ENCODE measurements around the gene PPP1R2B.
"Not testable (repeated sequence)": the region's sequence is repeated elsewhere in the genome, so short reads cannot be mapped to it uniquely, and the experiment has no call there.

Gene PPP1R2B

GRCh38 chr5:156850206-156850751 is at the start of gene PPP1R2B:
TSS of gene PPP1R2B (plus strand) at chr5:156850295. CDS start at chr5:156850563, 268 bp downstream.
- DNase-seq, result no peak

GRCh38 chr5:156800929-156801328 is 49.2 kb upstream of the PPP1R2B start:
- DNase-seq, result no peak

- DNase-seq, result no peak
These were observed 47.6 kb upstream of the PPP1R2B start for GRCh38 chr5:156802501-156802900.

- DNase-seq, result no peak
These were observed 46.7 kb upstream of the PPP1R2B start for GRCh38 chr5:156803404-156803803.

GRCh38 chr5:156812959-156813358 is 37.1 kb upstream of the PPP1R2B start:
- no peak for DNase-seq

- peak in 1 of 14 donors; percentile 6 for DNase-seq
These were observed 34.0 kb upstream of the PPP1R2B start for GRCh38 chr5:156815988-156816599.

- DNase-seq, result no peak
These were observed 30.6 kb upstream of the PPP1R2B start for GRCh38 chr5:156819537-156819936.

- DNase-seq, result no peak
These were observed 30.0 kb upstream of the PPP1R2B start for GRCh38 chr5:156819967-156820581.

GRCh38 chr5:156824241-156824640 is 25.9 kb upstream of the PPP1R2B start:
- DNase-seq, result no peak

- DNase-seq, result peak in 1 of 14 donors; percentile 4
These were observed 25.3 kb upstream of the PPP1R2B start for GRCh38 chr5:156824800-156825199.

- DNase-seq, result no peak
These were observed 24.4 kb upstream of the PPP1R2B start for GRCh38 chr5:156825688-156826087.

- no peak for DNase-seq
These were observed 23.9 kb upstream of the PPP1R2B start for GRCh38 chr5:156826150-156826549.

- DNase-seq, result no peak
These were observed 15.2 kb upstream of the PPP1R2B start for GRCh38 chr5:156834916-156835315.

- no peak for DNase-seq
These were observed 14.2 kb upstream of the PPP1R2B start for GRCh38 chr5:156835905-156836304.

GRCh38 chr5:156836846-156837245 is 13.2 kb upstream of the PPP1R2B start:
- no peak for DNase-seq

- peak in 4 of 14 donors; percentile 0 to 50 (median 6) for DNase-seq
These were observed 11.1 kb upstream of the PPP1R2B start for GRCh38 chr5:156838961-156839360.

- DNase-seq, result no peak
These were observed 8.4 kb upstream of the PPP1R2B start for GRCh38 chr5:156841737-156842136.

- DNase-seq, result no peak
These were observed 3.2 kb upstream of the PPP1R2B start for GRCh38 chr5:156846914-156847313.

- not testable (repeated sequence) for DNase-seq
These were observed 1.6 kb upstream of the PPP1R2B start for GRCh38 chr5:156848447-156848846.

- no peak for DNase-seq
These were observed 1.8 kb downstream of the PPP1R2B start for GRCh38 chr5:156851880-156852279.

- not testable (repeated sequence) for DNase-seq
These were observed 3.0 kb downstream of the PPP1R2B start for GRCh38 chr5:156853055-156853454.

- DNase-seq, result no peak
These were observed 15.3 kb downstream of the PPP1R2B start for GRCh38 chr5:156865427-156865826.

GRCh38 chr5:156870498-156870839 is 20.4 kb downstream of the PPP1R2B start:
- DNase-seq, result no peak

GRCh38 chr5:156871212-156871611 is 21.1 kb downstream of the PPP1R2B start:
- no peak for DNase-seq
